Measurements from ENCODE around the gene COL5A1.
"Not testable (repeated sequence)": the region's sequence is repeated elsewhere in the genome, so short reads cannot be mapped to it uniquely, and the experiment has no call there.

The COL5A1 gene

GRCh38 chr9:134693011-134693410 is 51.4 kb downstream of the COL5A1 start:
- no peaks in the 10 kb centered on the region; the same call in 1 of the 2 replicates for H3K4me1 ChIP-seq (ENCODE audit: insufficient read depth, low read length)
- H3K9me3 ChIP-seq (ENCODE audit: control insufficient read depth, insufficient read depth, low read length): no peaks in the 10 kb centered on the region
- no peak overlapping the region for H3K9ac ChIP-seq (ENCODE audit: low read depth, low read length)
- H3K36me3 ChIP-seq (ENCODE audit: insufficient read depth, low read length): no peaks in the 10 kb centered on the region

- H3K9me3 ChIP-seq (ENCODE audit: control insufficient read depth, insufficient read depth, low read length): no peaks in the 10 kb centered on the region
- no peaks in the 10 kb centered on the region; the same call in 1 of the 2 replicates for H3K4me1 ChIP-seq (ENCODE audit: insufficient read depth, low read length)
- no peak overlapping the region for H3K9ac ChIP-seq (ENCODE audit: low read depth, low read length)
- H3K36me3 ChIP-seq (ENCODE audit: insufficient read depth, low read length): no peaks in the 10 kb centered on the region
Measured at GRCh38 chr9:134693641-134694367, 52.2 kb downstream of the COL5A1 start.

- Histone ChIP-seq H3K9me3 (ENCODE audit: control insufficient read depth, insufficient read depth, low read length) (no peaks in the 10 kb centered on the region), H3K36me3 (ENCODE audit: insufficient read depth, low read length) (no peaks in the 10 kb centered on the region), H3K9ac (ENCODE audit: low read depth, low read length) (no peak overlapping the region), H3K4me1 (ENCODE audit: insufficient read depth, low read length) (no peaks in the 10 kb centered on the region; the same call in 1 of the 2 replicates)
Measured at GRCh38 chr9:134694368-134694665, 52.7 kb downstream of the COL5A1 start.

DNA sequence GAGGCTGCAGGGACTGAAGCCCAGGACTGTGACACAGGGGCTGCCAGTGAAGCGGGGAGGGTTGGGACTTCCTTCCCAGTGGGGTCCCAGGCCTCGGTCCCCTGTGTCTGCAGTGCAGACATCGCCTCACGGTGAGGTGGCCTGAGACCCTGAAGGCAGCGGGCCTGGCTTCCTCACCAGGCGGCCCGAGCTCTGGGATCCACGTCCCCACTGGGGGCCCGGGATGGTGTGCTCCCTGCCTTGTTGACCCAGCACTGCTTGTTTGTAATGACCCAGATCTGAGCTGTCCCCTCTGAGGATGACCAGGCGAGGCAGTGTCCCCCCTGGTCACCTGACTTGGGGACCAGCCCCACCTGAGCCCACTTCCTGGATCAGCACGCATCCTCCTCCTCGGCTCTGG is 53.1 kb downstream of the COL5A1 start:
- Histone ChIP-seq H3K36me3 (ENCODE audit: insufficient read depth, low read length) (no peaks in the 10 kb centered on the region), H3K9ac (ENCODE audit: low read depth, low read length) (no peak overlapping the region), H3K9me3 (ENCODE audit: control insufficient read depth, insufficient read depth, low read length) (no peaks in the 10 kb centered on the region), H3K4me1 (ENCODE audit: insufficient read depth, low read length) (no peaks in the 10 kb centered on the region; the same call in 1 of the 2 replicates)

DNA sequence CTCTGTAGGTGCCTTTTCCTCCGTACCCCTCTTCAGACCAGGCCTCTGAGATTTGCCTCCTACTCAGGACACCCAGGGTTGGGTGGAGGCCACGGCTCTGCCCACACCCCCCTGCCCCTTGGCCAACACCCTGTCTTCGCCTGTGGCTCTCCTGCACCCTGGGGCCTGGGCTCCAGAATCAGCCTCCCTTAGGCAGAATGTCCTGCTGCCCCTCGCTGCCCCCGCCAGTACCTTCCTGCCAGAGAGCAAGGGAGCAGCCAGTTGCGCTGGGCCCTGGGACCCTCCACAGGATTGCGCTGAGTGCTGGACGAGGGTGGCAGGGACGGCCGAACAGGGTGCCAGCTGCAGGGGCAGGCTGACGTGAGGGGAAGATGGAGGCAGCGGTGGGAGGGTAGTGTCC is 53.5 kb downstream of the COL5A1 start:
- Histone ChIP-seq H3K9ac (ENCODE audit: low read depth, low read length) (no peak overlapping the region), H3K36me3 (ENCODE audit: insufficient read depth, low read length) (no peaks in the 10 kb centered on the region; the same call in 1 of the 2 replicates), H3K4me1 (ENCODE audit: insufficient read depth, low read length) (no peaks in the 10 kb centered on the region; the same call in 1 of the 2 replicates), H3K9me3 (ENCODE audit: control insufficient read depth, insufficient read depth, low read length) (no peaks in the 10 kb centered on the region)

GRCh38 chr9:134696433-134696832 is 54.8 kb downstream of the COL5A1 start:
- no peaks in the 10 kb centered on the region; the same call in 1 of the 2 replicates for H3K36me3 ChIP-seq (ENCODE audit: insufficient read depth, low read length)
- H3K9me3 ChIP-seq (ENCODE audit: control insufficient read depth, insufficient read depth, low read length): no peaks in the 10 kb centered on the region
- no peaks in the 10 kb centered on the region; the same call in 1 of the 2 replicates for H3K4me1 ChIP-seq (ENCODE audit: insufficient read depth, low read length)
- H3K9ac ChIP-seq (ENCODE audit: low read depth, low read length): no peak overlapping the region

DNA sequence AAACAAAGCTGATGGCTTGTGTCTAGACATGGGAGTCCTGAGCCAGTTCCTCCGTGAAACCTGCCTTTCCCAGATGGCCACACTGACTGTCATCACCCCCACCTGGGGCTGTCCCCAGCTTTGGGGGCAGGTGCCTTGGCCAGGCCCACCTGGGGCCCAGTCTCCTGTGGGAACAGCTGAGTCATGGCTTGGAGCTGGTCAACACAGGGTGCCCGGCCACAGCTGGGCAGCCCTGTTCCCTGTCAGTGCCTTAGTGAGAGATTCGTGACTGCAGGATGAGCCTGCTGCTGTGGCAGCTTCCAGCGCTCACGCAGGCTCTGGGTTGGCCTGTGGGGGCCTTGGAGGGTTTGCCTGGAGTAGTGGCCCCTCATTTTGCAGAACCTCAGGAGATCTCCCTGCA is 56.5 kb downstream of the COL5A1 start:
- H3K9me3 ChIP-seq (ENCODE audit: control insufficient read depth, insufficient read depth, low read length): no peaks in the 10 kb centered on the region
- H3K9ac ChIP-seq (ENCODE audit: low read depth, low read length): no peak overlapping the region
- H3K36me3 ChIP-seq (ENCODE audit: insufficient read depth, low read length): no peaks in the 10 kb centered on the region; the same call in 1 of the 2 replicates
- H3K4me1 ChIP-seq (ENCODE audit: insufficient read depth, low read length): no peaks in the 10 kb centered on the region; the same call in 1 of the 2 replicates

GRCh38 chr9:134698587-134699342 is 57.2 kb downstream of the COL5A1 start:
- H3K9ac ChIP-seq (ENCODE audit: low read depth, low read length): no peak overlapping the region
- no peaks in the 10 kb centered on the region; the same call in 1 of the 2 replicates for H3K36me3 ChIP-seq (ENCODE audit: insufficient read depth, low read length)
- H3K4me1 ChIP-seq (ENCODE audit: insufficient read depth, low read length): no peaks in the 10 kb centered on the region; the same call in 1 of the 2 replicates
- H3K9me3 ChIP-seq (ENCODE audit: control insufficient read depth, insufficient read depth, low read length): no peaks in the 10 kb centered on the region

DNA sequence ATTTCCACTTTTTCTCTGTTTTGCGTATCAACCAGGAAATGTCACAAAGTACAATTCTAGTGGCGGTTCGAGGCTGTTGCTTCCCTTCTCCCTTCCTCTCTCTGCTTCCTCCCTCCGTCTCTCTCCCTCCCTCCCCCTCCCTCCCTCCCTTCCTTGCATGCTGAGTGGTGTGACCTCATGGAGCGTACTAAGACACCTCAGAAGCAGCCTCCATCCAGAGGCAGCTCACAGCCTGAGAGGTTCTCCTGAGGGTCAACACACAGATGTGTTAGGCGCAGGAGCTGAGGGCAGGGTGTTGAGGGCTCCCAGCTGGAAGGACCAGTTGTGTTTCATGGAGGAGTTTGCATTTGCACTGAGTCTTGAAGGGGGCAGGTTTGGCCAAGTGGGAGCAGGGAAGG is 57.7 kb downstream of the COL5A1 start:
- no peak overlapping the region for H3K9ac ChIP-seq (ENCODE audit: low read depth, low read length)
- H3K36me3 ChIP-seq (ENCODE audit: insufficient read depth, low read length): peaks cover 2% of the 10 kb centered on the region; the same call in 1 of the 2 replicates
- H3K4me1 ChIP-seq (ENCODE audit: insufficient read depth, low read length): no peaks in the 10 kb centered on the region; the same call in 1 of the 2 replicates
- no peaks in the 10 kb centered on the region for H3K9me3 ChIP-seq (ENCODE audit: control insufficient read depth, insufficient read depth, low read length)

- H3K9me3 ChIP-seq (ENCODE audit: control insufficient read depth, insufficient read depth, low read length): no peaks in the 10 kb centered on the region
Measured at GRCh38 chr9:134700636-134701350, 59.2 kb downstream of the COL5A1 start.

GRCh38 chr9:134701581-134702259 is 60.1 kb downstream of the COL5A1 start:
- Histone ChIP-seq H3K4me1 (ENCODE audit: insufficient read depth, low read length) (no peaks in the 10 kb centered on the region; the same call in 1 of the 2 replicates), H3K9me3 (ENCODE audit: control insufficient read depth, insufficient read depth, low read length) (no peaks in the 10 kb centered on the region), H3K36me3 (ENCODE audit: insufficient read depth, low read length) (peaks cover 8% of the 10 kb centered on the region; the same call in 1 of the 2 replicates), H3K9ac (ENCODE audit: low read depth, low read length) (no peak overlapping the region)

More at GRCh38 chr9:134700636-134701350, 59.2 kb downstream of the COL5A1 start:
- Histone ChIP-seq H3K4me1 (ENCODE audit: insufficient read depth, low read length) (no peaks in the 10 kb centered on the region; the same call in 1 of the 2 replicates), H3K9ac (ENCODE audit: low read depth, low read length) (no peak overlapping the region), H3K36me3 (ENCODE audit: insufficient read depth, low read length) (peaks cover 8% of the 10 kb centered on the region; the same call in 1 of the 2 replicates)

- H3K9me3 ChIP-seq (ENCODE audit: control insufficient read depth, insufficient read depth, low read length): no peaks in the 10 kb centered on the region
- H3K9ac ChIP-seq (ENCODE audit: low read depth, low read length): no peak overlapping the region
- H3K4me1 ChIP-seq (ENCODE audit: insufficient read depth, low read length): no peaks in the 10 kb centered on the region; the same call in 1 of the 2 replicates
- peaks cover 8% of the 10 kb centered on the region; the same call in 1 of the 2 replicates for H3K36me3 ChIP-seq (ENCODE audit: insufficient read depth, low read length)
Measured at GRCh38 chr9:134702291-134702690, 60.7 kb downstream of the COL5A1 start.

- H3K9ac ChIP-seq (ENCODE audit: low read depth, low read length); H3K36me3 ChIP-seq (ENCODE audit: insufficient read depth, low read length); H3K9me3 ChIP-seq (ENCODE audit: control insufficient read depth, insufficient read depth, low read length); H3K4me1 ChIP-seq (ENCODE audit: insufficient read depth, low read length): not testable (repeated sequence)
Measured at GRCh38 chr9:134703730-134704114, 62.1 kb downstream of the COL5A1 start.

DNA sequence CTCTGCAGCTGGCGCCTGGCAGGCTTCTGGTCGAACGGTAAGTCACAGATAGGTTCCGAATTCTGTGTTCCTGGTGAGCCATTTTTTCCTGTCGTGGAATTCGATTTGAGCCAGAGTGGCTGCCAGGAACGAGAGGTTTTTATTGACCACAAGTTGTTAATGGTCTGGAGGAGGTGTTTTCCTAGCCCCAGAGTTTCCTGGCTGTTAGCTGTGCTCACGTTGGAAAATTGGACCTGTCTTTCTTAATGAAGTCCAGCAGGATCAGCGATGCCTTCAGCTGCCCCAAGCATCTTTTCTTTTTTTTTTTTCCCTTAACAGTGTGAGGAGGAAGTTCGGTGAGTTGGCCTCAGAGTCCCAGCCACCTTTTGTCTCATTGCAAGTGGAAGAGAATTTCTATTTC is 62.9 kb downstream of the COL5A1 start:
- Histone ChIP-seq H3K4me1 (ENCODE audit: insufficient read depth, low read length) (no peaks in the 10 kb centered on the region), H3K36me3 (ENCODE audit: insufficient read depth, low read length) (peaks cover 8% of the 10 kb centered on the region; the same call in 1 of the 2 replicates), H3K9ac (ENCODE audit: low read depth, low read length) (no peak overlapping the region), H3K9me3 (ENCODE audit: control insufficient read depth, insufficient read depth, low read length) (no peaks in the 10 kb centered on the region)
